ENCODE results near the gene EPB41L5.

GRCh38 chr2:120227111-120227991, 214.5 kb downstream of the EPB41L5 start:
- TF ChIP-seq CTCF (IDR thresholded peaks at IDR 0.05; ENCODE audit: insufficient read depth, low read length) (no peak), REST (IDR thresholded peaks at IDR 0.05; ENCODE audit: insufficient replicate concordance, low read depth) (no peak)
